K562 (cell line): Measurements from ENCODE around the gene NPTXR. TPM values are rescaled to one million over a fixed set of nuclear protein-coding genes. Genes with fewer than 3 reads are reported as not detected.

Experiments used
- ASH1L ChIP-seq: fragments of 450-650 bp; IDR thresholded peaks from 2 replicates; pipeline ENCODE4 v1.6.1; 2018; ENCODE audit warnings: borderline replicate concordance, mild to moderate bottlenecking, low read depth; ENCODE audit not compliant: partially characterized antibody
- ATF4 ChIP-seq: fragments of 450-650 bp; formaldehyde crosslinking; IDR thresholded peaks from 2 replicates; pipeline ENCODE4 v1.4.0; 2022; ENCODE audit warnings: mild to moderate bottlenecking, moderate library complexity
- ATF7 ChIP-seq: fragments of 450-650 bp; IDR thresholded peaks from 2 replicates; pipeline ENCODE4 v1.7.1; 2014; ENCODE audit warnings: mild to moderate bottlenecking, moderate library complexity
- BCLAF1 ChIP-seq, 2 experiments: fragments of 450-650 bp in 1 of 2; IDR thresholded peaks; 2 replicates each; pipeline ENCODE4 v1.6.1; 2011 to 2017; ENCODE audit warnings: low read depth in 2 of 2, antibody characterized with exemption in 1 of 2, borderline replicate concordance in 1 of 2, low read length in 1 of 2, mild to moderate bottlenecking in 1 of 2, mixed read lengths in 1 of 2; ENCODE audit not compliant: control insufficient read depth in 1 of 2
- C11orf30 ChIP-seq: fragments of 450-650 bp; IDR thresholded peaks from 2 replicates; pipeline ENCODE4 v1.6.1; 2016; ENCODE audit warnings: low read depth, mild to moderate bottlenecking
- CBX5 ChIP-seq: IDR thresholded peaks from 2 replicates; pipeline ENCODE4 v1.6.1; 2014; ENCODE audit warnings: low read depth, borderline replicate concordance
- CREB1 ChIP-seq, 2 experiments: sonication (generic) in 1 of 2; formaldehyde crosslinking in 1 of 2; IDR thresholded peaks; 2 replicates each; pipeline versions ENCODE4 v1.6.1 to v1.8.0; 2012 to 2022; ENCODE audit warnings: inconsistent platforms in 1 of 2, mild to moderate bottlenecking in 1 of 2, missing genetic modification reagents in 1 of 2, moderate library complexity in 1 of 2
- DEAF1 ChIP-seq: fragments of 450-650 bp; formaldehyde crosslinking; IDR thresholded peaks from 2 replicates; pipeline ENCODE4 v1.4.0; 2020; ENCODE audit warnings: mild to moderate bottlenecking, moderate library complexity
- EGR1 ChIP-seq: fragments of 450-650 bp; conservative IDR thresholded peaks from 2 replicates; pipeline ENCODE4 v1.6.1; 2017; ENCODE audit warnings: mild to moderate bottlenecking
- FOSL1 ChIP-seq: fragments of 200-800 bp; sonication (Bioruptor generic); conservative IDR thresholded peaks from 2 replicates; pipeline ENCODE4 v1.6.1; 2016; ENCODE audit warnings: missing genetic modification characterization, missing compliant biosample characterization
- HMG20A ChIP-seq: fragments of 450-650 bp; formaldehyde crosslinking; conservative IDR thresholded peaks from 2 replicates; pipeline ENCODE4 v1.4.0; 2020; ENCODE audit warnings: mild to moderate bottlenecking, mixed read lengths
- NFATC3 ChIP-seq: fragments of 450-650 bp; IDR thresholded peaks from 2 replicates; pipeline ENCODE4 v1.6.1; 2017; ENCODE audit warnings: mild to moderate bottlenecking
- NFXL1 ChIP-seq: fragments of 450-650 bp; formaldehyde crosslinking; IDR thresholded peaks from 2 replicates; pipeline ENCODE4 v1.4.0; 2021; ENCODE audit warnings: mild to moderate bottlenecking
- PCBP1 ChIP-seq: fragments of 200-400 bp; formaldehyde crosslinking; IDR thresholded peaks from 2 replicates; pipeline ENCODE4 v1.6.1; 2018; ENCODE audit warnings: mild to moderate bottlenecking, low read depth, low read length; ENCODE audit not compliant: poor library complexity, severe bottlenecking
- PHF20 ChIP-seq: fragments of 450-650 bp; IDR thresholded peaks from 2 replicates; pipeline ENCODE4 v1.6.1; 2018; ENCODE audit not compliant: partially characterized antibody
- POLR2AphosphoS5 ChIP-seq: IDR thresholded peaks from 2 replicates; pipeline ENCODE4 v1.6.1; 2011; ENCODE audit warnings: mild to moderate bottlenecking, low read depth, low read length, moderate library complexity; ENCODE audit not compliant: control insufficient read depth, insufficient read depth
- PRPF4 ChIP-seq: fragments of 200-400 bp; formaldehyde crosslinking; IDR thresholded peaks from one replicate; pipeline ENCODE4 v1.6.1; 2017; ENCODE audit warnings: low read length, low read depth, mild to moderate bottlenecking; ENCODE audit not compliant: insufficient read depth, poor library complexity, severe bottlenecking
- RBBP5 ChIP-seq: fragments of 200-600 bp; sonication (generic); IDR thresholded peaks from 2 replicates; pipeline ENCODE4 v1.6.1; 2012; ENCODE audit warnings: borderline replicate concordance, mild to moderate bottlenecking, low read length, control low read depth, inconsistent platforms; ENCODE audit not compliant: insufficient read depth, poor library complexity, severe bottlenecking
- TAF1 ChIP-seq: IDR thresholded peaks from 2 replicates; pipeline ENCODE4 v1.6.1; 2011; ENCODE audit warnings: mild to moderate bottlenecking, low read length, moderate library complexity; ENCODE audit not compliant: insufficient read depth, control insufficient read depth, severe bottlenecking; ENCODE audit errors: extremely low read depth
- TFAM ChIP-seq: fragments of 250-450 bp; sonication (Bioruptor Pico); conservative IDR thresholded peaks from 2 replicates; pipeline ENCODE4 v1.5.0; 2021; ENCODE audit warnings: mild to moderate bottlenecking, moderate library complexity
- TRIM24 ChIP-seq, 2 experiments: fragments of 450-650 bp; IDR thresholded peaks; 2 replicates each; pipeline ENCODE4 v1.6.1; 2016
- polyA plus RNA-seq, 8 experiments: library from polyadenylated mRNA; depleted of rRNA in 4 of 8; stranded (reverse) in 5 of 8; unstranded in 3 of 8; fragments of >200 nt; fragmentation: Nextera tagmentation in 2 of 8; fragmentation: Illumina TruSeq in 1 of 8; extraction: Ambion mirVana in 2 of 8; extraction: Trizol in 1 of 8; gene quantifications; 2 replicates each; pipeline versions ENCODE4 v1.2.1 to v1.2.3, GENCODE V29; 2011 to 2014; ENCODE audit warnings: inconsistent platforms in 1 of 8, missing spikeins in 1 of 8
- total RNA-seq, 7 experiments: library from RNA; depleted of rRNA in 6 of 7; stranded (reverse); fragments of >200 nt in 6 of 7; fragmentation: Illumina TruSeq in 2 of 7; extraction: Trizol in 2 of 7; gene quantifications; 2 replicates each; pipeline versions ENCODE4 v1.2.1 to v1.2.3, GENCODE V29; 2011 to 2021; ENCODE audit warnings: low replicate concordance in 1 of 7

The NPTXR gene
- total and polyA plus RNA-seq, 9 of the 15 experiments (the other 6 are each of a cell fraction or from before 2014, with no cell fraction given), result 0.01 to 3.1 (median 1.1) TPM

- TF ChIP-seq DEAF1 (CRISPR knock-in tag) (no peak), TFAM (no peak), CREB1 (IDR thresholded peaks at IDR 0.05) (no peak), CREB1 (CRISPR knock-in tag; IDR thresholded peaks at IDR 0.05) (no peak), ASH1L (no peak), POLR2AphosphoS5 (peak; percentile 27; the same call in 1 of the 2 replicates), C11orf30 (no peak), NFXL1 (CRISPR knock-in tag) (no peak), FOSL1 (no peak), RBBP5 (no peak), HMG20A (CRISPR knock-in tag) (no peak), PCBP1 (no peak), BCLAF1 (IDR thresholded peaks at IDR 0.05; ENCODE audit: borderline replicate concordance in 1 of 2, control insufficient read depth in 1 of 2, low read depth in 2 of 2, low read length in 1 of 2) (no peak), PRPF4 (no peak), EGR1 (no peak), NFATC3 (no peak), TAF1 (peak; percentile 40), PHF20 (no peak), ATF4 (no peak), CBX5 (no peak), TRIM24 (IDR thresholded peaks at IDR 0.05) (no peak), ATF7 (peak; percentile 48; the same call in 1 of the 2 replicates)
These were observed at the start of gene NPTXR (continued) for GRCh38 chr22:38843657-38844314.
